ENCODE measurements around the gene SLC35E1.

- TF ChIP-seq CTCF (IDR thresholded peaks at IDR 0.05) (no peak), POLR2AphosphoS5 (IDR thresholded peaks at IDR 0.05) (no peak), POLR2A (IDR thresholded peaks at IDR 0.05) (no peak)
Measured at GRCh38 chr19:16595097-16595496, 22.9 kb upstream of the SLC35E1 start.

Data from breast epithelium (tissue), 3 donors.